HEK293 (cell line): ENCODE results near the gene TMEM151B.

Experiments used
- AEBP2 ChIP-seq: fragments of 450-650 bp; formaldehyde crosslinking; IDR thresholded peaks from 2 replicates; pipeline ENCODE4 v1.5.1; 2016; ENCODE audit warnings: missing biosample characterization, missing genetic modification characterization, borderline replicate concordance
- ATF2 ChIP-seq: fragments of 450-650 bp; formaldehyde crosslinking; IDR thresholded peaks from 2 replicates; pipeline ENCODE4 v1.5.1; 2016; ENCODE audit warnings: missing biosample characterization, missing genetic modification characterization, low read depth
- GLIS1 ChIP-seq: fragments of 450-650 bp; formaldehyde crosslinking; IDR thresholded peaks from 2 replicates; pipeline ENCODE4 v1.5.1; 2016; ENCODE audit warnings: missing biosample characterization, missing genetic modification characterization
- KLF10 ChIP-seq: fragments of 450-650 bp; IDR thresholded peaks from 2 replicates; pipeline ENCODE4 v1.5.1; 2018; ENCODE audit warnings: missing biosample characterization, mild to moderate bottlenecking, missing genetic modification characterization
- KLF9 ChIP-seq: fragments of 450-650 bp; formaldehyde crosslinking; IDR thresholded peaks from 2 replicates; pipeline ENCODE4 v1.5.1; 2016; ENCODE audit warnings: missing biosample characterization, missing genetic modification characterization, low read depth
- SALL2 ChIP-seq: fragments of 450-650 bp; formaldehyde crosslinking; IDR thresholded peaks from 2 replicates; pipeline ENCODE4 v1.5.0; 2017; ENCODE audit warnings: missing biosample characterization, mild to moderate bottlenecking, missing genetic modification characterization, borderline replicate concordance
- SCRT2 ChIP-seq: fragments of 450-650 bp; formaldehyde crosslinking; IDR thresholded peaks from 2 replicates; pipeline ENCODE4 v1.5.1; 2016; ENCODE audit warnings: missing biosample characterization, missing genetic modification characterization
- SP2 ChIP-seq: fragments of 450-650 bp; formaldehyde crosslinking; IDR thresholded peaks from 2 replicates; pipeline ENCODE4 v1.5.1; 2016; ENCODE audit warnings: missing biosample characterization, missing genetic modification characterization
- TSHZ1 ChIP-seq: fragments of 450-650 bp; formaldehyde crosslinking; IDR thresholded peaks from 2 replicates; pipeline ENCODE4 v1.5.1; 2016; ENCODE audit warnings: missing biosample characterization, missing genetic modification characterization, borderline replicate concordance
- WT1 ChIP-seq: fragments of 450-650 bp; formaldehyde crosslinking; IDR thresholded peaks from 2 replicates; pipeline ENCODE4 v1.5.1; 2016; ENCODE audit warnings: missing biosample characterization, missing genetic modification characterization
- YY2 ChIP-seq: fragments of 450-650 bp; formaldehyde crosslinking; IDR thresholded peaks from 2 replicates; pipeline ENCODE4 v1.5.1; 2016; ENCODE audit warnings: missing biosample characterization, missing genetic modification characterization
- ZBTB17 ChIP-seq: fragments of 450-650 bp; formaldehyde crosslinking; IDR thresholded peaks from 2 replicates; pipeline ENCODE4 v1.5.1; 2016; ENCODE audit warnings: missing biosample characterization, missing genetic modification characterization
- ZFHX2 ChIP-seq: fragments of 450-650 bp; formaldehyde crosslinking; conservative IDR thresholded peaks from 2 replicates; pipeline ENCODE4 v1.5.1; 2016; ENCODE audit warnings: missing biosample characterization, missing genetic modification characterization
- ZNF138 ChIP-seq: fragments of 450-650 bp; formaldehyde crosslinking; IDR thresholded peaks from 2 replicates; pipeline ENCODE4 v1.5.1; 2016; ENCODE audit warnings: missing biosample characterization, missing genetic modification characterization, borderline replicate concordance
- ZNF140 ChIP-seq: fragments of 450-650 bp; formaldehyde crosslinking; IDR thresholded peaks from 2 replicates; pipeline ENCODE4 v1.5.1; 2016; ENCODE audit warnings: missing biosample characterization, missing genetic modification characterization
- ZNF202 ChIP-seq: fragments of 450-650 bp; formaldehyde crosslinking; IDR thresholded peaks from 2 replicates; pipeline ENCODE4 v1.5.1; 2016; ENCODE audit warnings: missing biosample characterization, missing genetic modification characterization, borderline replicate concordance
- ZNF221 ChIP-seq: fragments of 450-650 bp; formaldehyde crosslinking; IDR thresholded peaks from 2 replicates; pipeline ENCODE4 v1.5.1; 2017; ENCODE audit warnings: missing biosample characterization, missing genetic modification characterization, borderline replicate concordance
- ZNF274 ChIP-seq, 2 experiments: fragments of 200-500 bp in 1 of 2; fragments of 450-650 bp in 1 of 2; sonication (Bioruptor generic) in 1 of 2; formaldehyde crosslinking in 1 of 2; IDR thresholded peaks; 2 replicates each; pipeline versions ENCODE4 v1.5.1 to v1.6.1; 2014 to 2016; ENCODE audit warnings: borderline replicate concordance in 1 of 2, inconsistent platforms in 1 of 2, low read length in 1 of 2, missing biosample characterization in 1 of 2, missing genetic modification characterization in 1 of 2
- ZNF280D ChIP-seq: fragments of 450-650 bp; formaldehyde crosslinking; IDR thresholded peaks from 2 replicates; pipeline ENCODE4 v1.5.1; 2016; ENCODE audit warnings: missing biosample characterization, missing genetic modification characterization
- ZNF362 ChIP-seq: fragments of 450-650 bp; formaldehyde crosslinking; IDR thresholded peaks from 2 replicates; pipeline ENCODE4 v1.5.1; 2016; ENCODE audit warnings: missing biosample characterization, missing genetic modification characterization
- ZNF423 ChIP-seq: fragments of 450-650 bp; formaldehyde crosslinking; IDR thresholded peaks from 2 replicates; pipeline ENCODE4 v1.5.1; 2016; ENCODE audit warnings: missing biosample characterization, missing genetic modification characterization
- ZNF488 ChIP-seq: fragments of 450-650 bp; formaldehyde crosslinking; IDR thresholded peaks from 2 replicates; pipeline ENCODE4 v1.5.1; 2016; ENCODE audit warnings: missing biosample characterization, missing genetic modification characterization
- ZNF548 ChIP-seq: fragments of 450-650 bp; formaldehyde crosslinking; IDR thresholded peaks from 2 replicates; pipeline ENCODE4 v1.5.1; 2016; ENCODE audit warnings: missing biosample characterization, missing genetic modification characterization
- ZNF600 ChIP-seq: fragments of 450-650 bp; formaldehyde crosslinking; IDR thresholded peaks from 2 replicates; pipeline ENCODE4 v1.5.1; 2016; ENCODE audit warnings: missing biosample characterization, missing genetic modification characterization
- ZNF610 ChIP-seq: fragments of 450-650 bp; formaldehyde crosslinking; IDR thresholded peaks from 2 replicates; pipeline ENCODE4 v1.5.1; 2016; ENCODE audit warnings: missing biosample characterization, missing genetic modification characterization, borderline replicate concordance
- ZNF626 ChIP-seq: fragments of 450-650 bp; sonication (Bioruptor Pico); formaldehyde crosslinking; IDR thresholded peaks from 2 replicates; pipeline ENCODE4 v1.5.1; 2018; ENCODE audit warnings: missing biosample characterization, missing genetic modification characterization, inconsistent platforms
- ZNF677 ChIP-seq: fragments of 450-650 bp; IDR thresholded peaks from 2 replicates; pipeline ENCODE4 v1.5.0; 2018; ENCODE audit warnings: missing biosample characterization, mild to moderate bottlenecking, missing genetic modification characterization, moderate library complexity
- ZNF701 ChIP-seq: fragments of 450-650 bp; formaldehyde crosslinking; IDR thresholded peaks from 2 replicates; pipeline ENCODE4 v1.5.1; 2016; ENCODE audit warnings: missing biosample characterization, missing genetic modification characterization

The TMEM151B gene

GRCh38 chr6:44223319-44224028, 46.8 kb upstream of the TMEM151B start, which contains the start of gene SLC29A1 (continued):
- no peak for TF ChIP-seq ZNF138 (tag by site-specific recombination)
- no peak for TF ChIP-seq ZNF140 (tag by site-specific recombination)
- no peak for TF ChIP-seq AEBP2 (tag by site-specific recombination)
- no peak for TF ChIP-seq SALL2 (tag by site-specific recombination)
- no peak for TF ChIP-seq ZNF548 (tag by site-specific recombination)
- no peak for TF ChIP-seq ZNF280D
- no peak for TF ChIP-seq SCRT2 (tag by site-specific recombination)
- TF ChIP-seq ZFHX2 (tag by site-specific recombination) = no peak
- TF ChIP-seq ZNF221 (tag by site-specific recombination) = no peak
- peak; percentile 91 for TF ChIP-seq GLIS1 (tag by site-specific recombination)
- TF ChIP-seq ZNF600 (tag by site-specific recombination) = no peak; the same call in 1 of the 2 replicates
- no peak for TF ChIP-seq ZNF677
- no peak for TF ChIP-seq ZBTB17
- TF ChIP-seq ATF2 (tag by site-specific recombination) = no peak
- TF ChIP-seq YY2 = no peak
- no peak for TF ChIP-seq ZNF274 (IDR thresholded peaks at IDR 0.05; ENCODE audit: low read length)
- TF ChIP-seq ZNF274 (tag by site-specific recombination; IDR thresholded peaks at IDR 0.05; ENCODE audit: borderline replicate concordance) = no peak
- TF ChIP-seq ZNF610 = no peak
- no peak for TF ChIP-seq TSHZ1
- no peak for TF ChIP-seq ZNF626
- TF ChIP-seq KLF10 (tag by site-specific recombination) = peak; percentile 57; the same call in 1 of the 2 replicates
- TF ChIP-seq ZNF362 (tag by site-specific recombination) = no peak
- no peak for TF ChIP-seq ZNF488 (tag by site-specific recombination)
- TF ChIP-seq ZNF701 (tag by site-specific recombination) = no peak
- TF ChIP-seq ZNF202 (tag by site-specific recombination) = no peak
- no peak; the same call in 1 of the 2 replicates for TF ChIP-seq WT1
- peak; percentile 65 for TF ChIP-seq SP2
- peak; percentile 43 for TF ChIP-seq KLF9 (tag by site-specific recombination)
- TF ChIP-seq ZNF423 (tag by site-specific recombination) = no peak
